H1 (cell line): Measurements from ENCODE around the gene RNF220. TPM values are rescaled to one million over a fixed set of nuclear protein-coding genes. Genes with fewer than 3 reads are reported as not detected.

Experiments
- BRCA1 ChIP-seq: IDR thresholded peaks from 2 replicates; pipeline ENCODE4 v1.6.1; 2012; ENCODE audit warnings: low read depth, low read length, improper control_type of control experiment
- CHD7 ChIP-seq: fragments of 300-600 bp; sonication (generic); IDR thresholded peaks from 2 replicates; pipeline ENCODE4 v1.7.1; 2012; ENCODE audit warnings: low read length, moderate library complexity, mild to moderate bottlenecking, inconsistent platforms; ENCODE audit not compliant: insufficient replicate concordance
- EGR1 ChIP-seq: IDR thresholded peaks from 2 replicates; pipeline ENCODE4 v1.6.1; 2011; ENCODE audit warnings: low read depth, low read length, borderline replicate concordance
- polyA plus RNA-seq, 7 experiments: library from polyadenylated mRNA; depleted of rRNA in 3 of 7; stranded (reverse) in 5 of 7; unstranded in 2 of 7; fragments of >200 nt in 5 of 7; fragments of 200-250 nt in 2 of 7; gene quantifications; 1 replicate in 5 of 7; 2 replicates in 1 of 7; 4 replicates in 1 of 7; pipeline versions ENCODE4 v1.2.1 to v1.2.3, GENCODE V29; 2011 to 2013; ENCODE audit warnings: missing spikeins in 2 of 7, mixed read lengths in 2 of 7
- total RNA-seq: library from RNA; stranded (reverse); fragmentation: NEBNext Ultra II Directional; extraction: Animal tissue kit (Norgen Biotek cat#: 25700); gene quantifications from 2 replicates; pipeline ENCODE4 v1.2.1, GENCODE V29; 2021

RNF220 gene
- total and polyA plus RNA-seq, 2 of the 8 experiments (the other 6 are each of a cell fraction or from before 2014, with no cell fraction given), result 123 to 160 TPM

DNA sequence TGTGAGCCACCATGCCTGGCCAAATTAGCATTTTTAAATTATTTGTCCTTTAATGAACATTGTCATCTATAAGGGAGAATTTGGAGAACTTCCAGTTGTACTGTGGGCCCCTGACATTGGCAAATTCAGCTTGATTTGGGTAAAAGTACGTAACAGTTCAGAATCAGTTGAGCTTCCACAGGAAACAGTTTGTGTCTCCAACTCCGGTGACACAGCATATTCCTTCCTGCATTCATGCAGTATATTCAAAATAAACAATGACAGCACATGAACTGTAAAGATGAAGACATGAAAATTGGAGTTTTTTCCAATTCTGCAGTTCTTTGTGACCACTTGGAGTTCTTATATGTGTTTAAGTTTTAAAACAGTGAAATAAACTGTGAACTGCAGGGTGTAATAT is 28.2 kb downstream of the RNF220 start (continued):
- TF ChIP-seq CHD7 (no peak), EGR1 (no peak), BRCA1 (no peak)
